ENCODE measurements around the gene SLCO4A1.
A peak's percentile ranks its signal among the peaks of the same experiment; 100 is the strongest.

SLCO4A1 gene

DNA sequence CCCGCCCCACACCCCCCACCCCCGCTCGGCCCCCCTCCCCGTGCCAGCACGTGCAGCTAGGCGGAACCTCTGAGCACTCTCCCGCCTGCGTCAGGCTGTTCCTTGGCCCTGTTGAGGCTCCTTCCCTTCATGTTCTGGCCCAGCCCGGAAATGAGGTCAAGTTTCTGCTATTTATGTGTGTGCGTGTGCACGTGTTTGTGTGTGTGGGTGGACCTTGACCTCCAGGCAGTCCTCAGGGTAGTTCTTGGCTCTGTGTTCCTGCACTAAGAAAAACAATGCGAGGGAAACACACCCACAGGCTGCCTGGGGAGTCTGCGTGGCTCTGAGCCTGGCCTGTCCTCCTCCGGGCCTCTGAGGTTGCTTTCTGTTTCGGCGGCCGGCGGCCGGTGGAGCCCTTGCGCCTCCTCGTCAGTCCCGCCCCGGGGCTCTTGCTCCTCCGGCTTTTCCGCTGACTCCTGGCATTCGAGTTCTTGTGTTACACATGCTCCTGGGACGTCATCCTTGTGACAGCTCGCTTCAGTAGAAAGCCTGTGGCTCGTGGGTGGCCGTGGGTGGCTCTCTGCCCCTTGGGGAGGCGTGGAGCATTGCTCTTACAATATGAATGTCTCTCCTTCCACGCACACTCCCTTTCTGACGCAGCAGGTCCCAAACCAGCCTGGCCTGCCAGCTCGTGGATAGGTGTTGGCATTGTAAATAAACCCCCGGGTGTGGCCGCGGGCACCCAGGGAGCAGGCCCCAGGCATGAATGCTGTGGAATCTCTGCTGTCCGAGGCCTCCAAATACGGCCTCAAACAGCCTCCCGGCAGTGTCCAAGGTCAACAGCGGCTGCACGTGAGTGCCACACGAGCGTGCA, 10.0 kb downstream of the SLCO4A1 start:
- ChIA-PET POLR2A (no interaction called here), CTCF (interaction anchor here (1.3 to 6.0 kb wide), 2 partner anchors 140 to 153 kb away, joined by 3 to 21 read pairs; no protein-coding TSS in a partner anchor)
- peak; percentile 61 for DNase-seq (ENCODE audit: low read depth, low spot score)
- peak overlapping the region; percentile 13 for H3K4me3 ChIP-seq (ENCODE audit: low read depth, low read length)
- TF ChIP-seq CTCF (IDR thresholded peaks at IDR 0.05; ENCODE audit: insufficient read depth, low read length, missing control alignments): no peak

DNA sequence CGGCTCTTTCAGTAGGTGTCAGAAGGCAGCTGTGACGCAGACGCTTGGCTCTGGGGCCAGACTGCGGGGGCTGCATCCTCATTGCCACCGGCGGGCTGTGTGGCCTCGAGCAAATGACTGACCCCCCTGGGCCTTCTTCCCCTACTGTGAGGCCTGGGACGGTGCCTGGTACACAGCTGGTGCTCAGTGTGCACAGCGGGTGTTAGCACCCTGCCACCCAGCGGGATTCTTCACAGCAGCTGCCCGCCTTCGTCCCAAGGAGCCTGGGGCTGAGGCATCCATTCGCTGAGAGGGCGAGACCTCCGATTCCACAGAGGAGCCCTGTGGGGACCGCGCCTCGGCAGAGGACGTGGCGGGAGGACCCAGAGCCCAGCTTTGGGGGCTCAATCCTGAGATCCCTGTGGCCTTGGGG, 10.6 kb downstream of the SLCO4A1 start:
- CTCF ChIA-PET: interaction anchor here (6.0 kb wide), 1 partner anchor 139 kb away, joined by 21 read pairs; no protein-coding TSS in a partner anchor

DNA sequence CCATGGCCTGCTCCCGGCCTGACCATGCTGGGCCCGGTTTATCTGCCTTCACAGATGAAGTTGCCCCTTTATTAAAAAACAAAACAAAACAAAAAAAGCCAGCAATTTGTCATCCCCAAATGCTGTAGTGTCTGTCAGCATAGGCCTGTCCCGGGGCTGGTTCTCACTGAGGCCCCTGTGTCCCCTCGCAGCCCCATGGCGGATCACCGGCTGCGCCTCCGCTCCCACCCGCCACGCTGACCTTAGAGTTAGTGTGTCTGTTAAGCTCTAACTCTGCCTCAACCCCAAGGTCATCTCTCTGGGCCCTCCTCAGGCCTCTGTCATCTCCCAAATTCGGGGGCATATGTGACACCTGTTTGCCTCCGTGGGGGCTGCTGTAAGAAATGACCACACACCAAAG, 11.1 kb downstream of the SLCO4A1 start:
- no peak for TF ChIP-seq CTCF (IDR thresholded peaks at IDR 0.05; ENCODE audit: insufficient read depth, low read length, missing control alignments)
- ChIA-PET CTCF (interaction anchor here (6.0 kb wide), 1 partner anchor 139 kb away, joined by 21 read pairs; no protein-coding TSS in a partner anchor), POLR2A (no interaction called here)
- no peak for DNase-seq (ENCODE audit: low read depth, low spot score)
- no peak overlapping the region for H3K4me3 ChIP-seq (ENCODE audit: low read depth, low read length)

More for the DNA sequence above, 10.6 kb downstream of the SLCO4A1 start:
- POLR2A ChIA-PET: no interaction called here
- H3K4me3 ChIP-seq (ENCODE audit: low read depth, low read length): no peak overlapping the region
- no peak for DNase-seq (ENCODE audit: low read depth, low spot score)
- TF ChIP-seq CTCF (IDR thresholded peaks at IDR 0.05; ENCODE audit: insufficient read depth, low read length, missing control alignments): no peak

DNA sequence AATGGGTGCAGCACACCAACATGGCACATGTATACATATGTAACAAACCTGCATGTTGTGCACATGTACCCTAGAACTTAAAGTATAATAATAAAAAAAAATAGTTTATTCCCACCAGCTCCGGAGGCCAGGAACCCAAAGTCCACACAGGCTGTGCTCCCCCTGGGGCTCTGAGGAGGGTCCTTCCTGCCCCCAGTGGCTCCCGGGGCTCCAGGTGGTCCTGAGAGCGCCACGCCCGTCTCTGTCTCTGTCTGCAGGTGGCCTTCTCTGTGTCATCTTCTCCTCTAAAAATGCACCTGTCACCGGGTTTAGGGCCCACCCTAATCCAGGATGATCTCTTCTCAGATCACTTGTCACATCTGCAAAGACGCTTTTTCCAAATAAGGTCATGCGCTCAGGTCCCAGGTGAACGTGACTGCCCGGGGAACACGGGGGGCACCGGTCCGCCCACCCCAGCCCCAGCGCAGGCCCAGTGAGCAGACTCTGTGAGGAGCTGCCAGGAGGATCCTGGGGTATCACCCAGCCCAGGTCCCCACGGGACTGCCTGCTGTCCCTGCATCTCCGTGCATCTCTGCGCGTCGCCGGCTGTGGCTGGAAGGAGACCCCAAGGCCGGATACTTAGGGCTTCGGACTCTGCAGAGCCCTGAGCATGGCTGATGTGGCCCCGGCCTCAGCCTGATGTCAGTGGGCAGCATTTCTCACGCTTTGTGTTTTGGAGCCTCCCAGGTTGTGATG, 11.8 kb downstream of the SLCO4A1 start:
- H3K4me3 ChIP-seq (ENCODE audit: low read depth, low read length): no peak overlapping the region
- POLR2A ChIA-PET: no interaction called here
- no peak for TF ChIP-seq CTCF (IDR thresholded peaks at IDR 0.05; ENCODE audit: insufficient read depth, low read length, missing control alignments)
- CTCF ChIA-PET: interaction anchor here (0.9 to 6.0 kb wide), 4 partner anchors 35 to 154 kb away, joined by 3 to 21 read pairs (median 12); no protein-coding TSS in a partner anchor
- DNase-seq (ENCODE audit: low read depth, low spot score): no peak

DNA sequence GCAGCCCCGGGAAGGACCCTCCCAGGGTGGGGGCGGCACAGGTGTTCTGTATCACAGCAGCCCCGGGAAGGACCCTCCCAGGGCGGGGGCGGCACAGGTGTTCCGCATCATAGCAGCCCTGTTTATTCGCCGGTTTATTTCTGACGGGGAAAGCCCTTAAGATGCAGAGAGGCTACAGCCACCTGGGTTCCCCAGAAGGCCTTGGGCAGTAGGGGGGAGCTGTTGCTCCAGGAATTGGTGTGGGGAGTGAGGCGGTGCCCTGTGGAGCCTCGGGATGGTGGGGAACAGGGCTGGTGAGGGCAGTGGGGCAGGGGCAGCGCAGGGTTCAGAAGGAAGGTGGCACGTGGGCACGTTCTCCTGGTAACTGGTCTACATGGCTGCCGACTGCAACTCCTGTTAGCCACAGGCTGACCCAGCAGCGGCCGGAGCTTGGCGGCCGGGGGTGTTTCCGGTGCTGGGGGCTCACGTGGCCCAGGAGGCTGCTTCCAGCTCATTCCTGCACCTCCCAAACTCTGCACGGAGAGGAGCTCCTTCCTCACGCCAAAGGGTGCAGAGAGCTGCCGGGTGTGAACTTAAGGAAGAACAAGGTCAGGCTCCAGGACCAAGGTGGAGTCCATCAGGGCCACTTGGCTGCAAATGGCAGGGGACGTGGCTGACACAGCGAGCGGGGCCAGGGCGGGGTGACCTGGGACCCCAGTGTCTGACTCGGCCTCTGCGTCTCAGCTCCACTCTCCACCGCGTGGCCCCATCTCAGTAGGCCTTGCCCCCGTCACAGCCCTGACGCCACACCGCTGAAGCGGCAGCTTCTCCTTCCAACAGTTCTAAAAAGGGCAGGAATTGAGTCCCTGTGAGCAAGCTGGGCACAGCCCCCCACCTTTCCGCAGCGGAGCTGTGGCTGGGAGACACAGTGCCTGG, 13.2 kb downstream of the SLCO4A1 start:
- POLR2A ChIA-PET: no interaction called here
- no peak for TF ChIP-seq CTCF (IDR thresholded peaks at IDR 0.05; ENCODE audit: insufficient read depth, low read length, missing control alignments)
- no peak overlapping the region for H3K4me3 ChIP-seq (ENCODE audit: low read depth, low read length)
- no peak for DNase-seq (ENCODE audit: low read depth, low spot score)
- CTCF ChIA-PET: interaction anchor here (2.3 to 4.6 kb wide), 2 partner anchors 136 to 152 kb away, joined by 8 to 17 read pairs; no protein-coding TSS in a partner anchor
